Endodermal cell (in vitro differentiated cells): ENCODE results near the gene KNSTRN. TPM values are rescaled to one million over a fixed set of nuclear protein-coding genes. Genes with fewer than 3 reads are reported as not detected.

ENCODE experiments used
- DNase-seq: peaks from one replicate; pipeline ENCODE4 v3.0.0-alpha.2; 2017
- H3K27ac ChIP-seq: 2 replicates; pipeline ENCODE4 v1.5.1; 2013; ENCODE audit warnings: mild to moderate bottlenecking, low read depth, low read length, moderate library complexity
- H3K27me3 ChIP-seq: 2 replicates; pipeline ENCODE4 v1.6.1; 2013; ENCODE audit warnings: mild to moderate bottlenecking, low read length, moderate library complexity; ENCODE audit not compliant: insufficient read depth, control insufficient read depth, poor library complexity, severe bottlenecking
- H3K36me3 ChIP-seq: 2 replicates; pipeline ENCODE4 v1.7.0; 2013; ENCODE audit warnings: mild to moderate bottlenecking, low read length, moderate library complexity; ENCODE audit not compliant: control insufficient read depth, insufficient read depth
- H3K4me1 ChIP-seq: one replicate; pipeline ENCODE4 v1.7.0; 2013; ENCODE audit warnings: low read length; ENCODE audit not compliant: control insufficient read depth, insufficient read depth
- H3K4me3 ChIP-seq: 2 replicates; pipeline ENCODE4 v1.5.1; 2013; ENCODE audit warnings: mild to moderate bottlenecking, low read length, moderate library complexity
- H3K9ac ChIP-seq: 2 replicates; pipeline ENCODE4 v1.6.1; 2013; ENCODE audit warnings: mild to moderate bottlenecking, low read length, moderate library complexity; ENCODE audit not compliant: poor library complexity, severe bottlenecking; ENCODE audit errors: extremely low read depth
- H3K9me3 ChIP-seq: 2 replicates; pipeline ENCODE4 v1.6.1; 2013; ENCODE audit warnings: mild to moderate bottlenecking, low read length, moderate library complexity; ENCODE audit not compliant: control insufficient read depth
- H3K27ac Mint-ChIP-seq: 2 replicates; pipeline ENCODE4 v1.8.0; 2020; ENCODE audit warnings: mixed read lengths
- H3K27me3 Mint-ChIP-seq: 2 replicates; pipeline ENCODE4 v1.8.0; 2021; ENCODE audit warnings: mild to moderate bottlenecking, mixed read lengths; ENCODE audit not compliant: insufficient read depth
- H3K36me3 Mint-ChIP-seq: 2 replicates; pipeline ENCODE4 v1.8.0; 2020; ENCODE audit warnings: low read depth, mixed read lengths
- H3K4me1 Mint-ChIP-seq: 2 replicates; pipeline ENCODE4 v1.8.0; 2020; ENCODE audit warnings: mixed read lengths
- H3K4me3 Mint-ChIP-seq: 2 replicates; pipeline ENCODE4 v1.8.0; 2020; ENCODE audit warnings: mild to moderate bottlenecking, moderate library complexity, mixed read lengths
- H3K9me3 Mint-ChIP-seq: 2 replicates; pipeline ENCODE4 v1.8.0; 2020; ENCODE audit warnings: mild to moderate bottlenecking, mixed read lengths
- CTCF ChIP-seq: fragments of 200-600 bp; sonication (generic); conservative IDR thresholded peaks from 2 replicates; pipeline ENCODE4 v1.5.0; 2021; ENCODE audit warnings: antibody characterized with exemption, mild to moderate bottlenecking
- WGBS, 2 experiments: methylation state at CpG; one replicate each; pipeline versions ENCODE4 v1.1.5 to v1.1.7; 2013; ENCODE audit warnings: missing lambda C conversion rate in 2 of 2, mixed read lengths in 1 of 2; ENCODE audit not compliant: insufficient coverage in 1 of 2, insufficient read length in 1 of 2; 5-methylcytosine and 5-hydroxymethylcytosine counted together
- total RNA-seq, 2 donors: library from RNA; stranded (reverse); fragmentation: NEBNext Ultra II Directional in 1 of 2; extraction: Animal tissue kit (Norgen Biotek cat#: 25700) in 1 of 2; gene quantifications; 2 replicates in 1 of 2; 3 replicates in 1 of 2; pipeline ENCODE4 v1.2.1, GENCODE V29; 2021

The KNSTRN gene
- total RNA-seq, 2 donors from 2014 or later: 57.6 to 92.4 TPM

- H3K27ac ChIP-seq: no peak overlapping the region
- H3K9me3 Mint-ChIP-seq: no peaks in the 10 kb centered on the region
- no peak for DNase-seq
- H3K36me3 Mint-ChIP-seq: no peaks in the 10 kb centered on the region
- no peaks in the 10 kb centered on the region for H3K36me3 ChIP-seq
- no CpG with 5 or more reads among the region's 1 CpG for WGBS, 2 experiments
- H3K9ac ChIP-seq: no peak overlapping the region
- H3K27ac Mint-ChIP-seq: no peak overlapping the region
- H3K4me3 Mint-ChIP-seq: peak overlapping the region; percentile 61
- no peak for TF ChIP-seq CTCF
- no peaks in the 10 kb centered on the region for H3K9me3 ChIP-seq
- no peaks in the 10 kb centered on the region for H3K4me1 ChIP-seq
- H3K27me3 ChIP-seq: peaks cover 50% of the 10 kb centered on the region
- peaks cover 52% of the 10 kb centered on the region for H3K27me3 Mint-ChIP-seq
- peak overlapping the region; percentile 79 for H3K4me3 ChIP-seq
- H3K4me1 Mint-ChIP-seq: peaks cover 14% of the 10 kb centered on the region
Observed at GRCh38 chr15:40357246-40357645, 25.3 kb upstream of the KNSTRN start.

- H3K4me3 ChIP-seq: peak within 1 kb of the TSS; percentile 79
- H3K27ac Mint-ChIP-seq: no peak within 1 kb of the TSS
- no peak within 1 kb of the TSS for H3K9ac ChIP-seq
- peak; percentile 10 for TF ChIP-seq CTCF
- no peaks in the 10 kb centered on the region for H3K4me1 ChIP-seq
- WGBS, 2 experiments: 1 to 5% methylated on average over 21 to 82 of the region's 82 CpGs
- H3K36me3 Mint-ChIP-seq: no peaks in the 10 kb centered on the region
- H3K36me3 ChIP-seq: no peaks in the 10 kb centered on the region
- peak within 1 kb of the TSS; percentile 61 for H3K4me3 Mint-ChIP-seq
- no peaks in the 10 kb centered on the region for H3K9me3 ChIP-seq
- peaks cover 55% of the 10 kb centered on the region for H3K27me3 Mint-ChIP-seq
- peaks cover 14% of the 10 kb centered on the region for H3K4me1 Mint-ChIP-seq
- peaks cover 53% of the 10 kb centered on the region for H3K27me3 ChIP-seq
- peak; percentile 98 for DNase-seq
- no peak within 1 kb of the TSS for H3K27ac ChIP-seq
- H3K9me3 Mint-ChIP-seq: no peaks in the 10 kb centered on the region
Observed at GRCh38 chr15:40357723-40358470, 24.6 kb upstream of the KNSTRN start, which contains the start of gene DISP2. DISP2 (plus strand) TSS chr15:40358219; CDS start chr15:40358322, 103 bp downstream.

GRCh38 chr15:40358471-40359353 lies 23.8 kb upstream of the KNSTRN start:
- 14 to 22% methylated on average over 16 to 31 of the region's 31 CpGs for WGBS, 2 experiments
- Mint-ChIP-seq H3K4me3 (peak overlapping the region; percentile 61), H3K27me3 (peaks cover 56% of the 10 kb centered on the region), H3K4me1 (peaks cover 11% of the 10 kb centered on the region), H3K27ac (no peak overlapping the region), H3K9me3 (no peaks in the 10 kb centered on the region), H3K36me3 (no peaks in the 10 kb centered on the region)
- no peak overlapping the region for H3K9ac ChIP-seq
- DNase-seq: no peak
- no peaks in the 10 kb centered on the region for H3K9me3 ChIP-seq
- no peaks in the 10 kb centered on the region for H3K36me3 ChIP-seq
- H3K27ac ChIP-seq: no peak overlapping the region
- H3K4me3 ChIP-seq: peak overlapping the region; percentile 73
- H3K27me3 ChIP-seq: peaks cover 53% of the 10 kb centered on the region
- TF ChIP-seq CTCF: peak; percentile 1
- no peaks in the 10 kb centered on the region for H3K4me1 ChIP-seq
